HepG2 (cell line): ENCODE measurements around the gene TRIM28. TPM values are rescaled to one million over a fixed set of nuclear protein-coding genes. Genes with fewer than 3 reads are reported as not detected.
A peak's percentile ranks its signal among the peaks of the same experiment; 100 is the strongest.

ENCODE experiments used
- ARNTL ChIP-seq: sonication (generic); formaldehyde crosslinking; IDR thresholded peaks from 2 replicates; pipeline ENCODE4 v1.4.0; 2020; ENCODE audit warnings: mild to moderate bottlenecking, missing genetic modification reagents
- HNF1A ChIP-seq, 2 experiments: sonication (generic) in 1 of 2; formaldehyde crosslinking in 1 of 2; IDR thresholded peaks; 2 replicates each; pipeline versions ENCODE4 v1.4.0 to v1.6.1; 2016 to 2020; ENCODE audit warnings: borderline replicate concordance in 1 of 2, low read depth in 1 of 2, mild to moderate bottlenecking in 1 of 2, missing genetic modification reagents in 1 of 2
- RERE ChIP-seq: IDR thresholded peaks from 2 replicates; pipeline ENCODE4 v1.6.1; 2016; ENCODE audit warnings: low read depth, missing genetic modification reagents, missing compliant biosample characterization
- SIX1 ChIP-seq: sonication (generic); formaldehyde crosslinking; IDR thresholded peaks from 2 replicates; pipeline ENCODE4 v1.4.0; 2020; ENCODE audit warnings: missing genetic modification reagents, borderline replicate concordance
- SNAPC4 ChIP-seq: sonication (generic); formaldehyde crosslinking; IDR thresholded peaks from 2 replicates; pipeline ENCODE4 v1.4.0; 2020; ENCODE audit warnings: mild to moderate bottlenecking, missing genetic modification reagents
- ZBTB46 ChIP-seq: sonication (generic); formaldehyde crosslinking; IDR thresholded peaks from 2 replicates; pipeline ENCODE4 v1.4.0; 2020; ENCODE audit warnings: mild to moderate bottlenecking, missing genetic modification reagents, borderline replicate concordance
- ZNF503 ChIP-seq: sonication (generic); formaldehyde crosslinking; IDR thresholded peaks from 2 replicates; pipeline ENCODE4 v1.4.0; 2020; ENCODE audit warnings: missing genetic modification reagents
- polyA plus RNA-seq, 8 experiments: library from polyadenylated mRNA; depleted of rRNA in 3 of 8; stranded (reverse) in 7 of 8; unstranded in 1 of 8; fragments of >200 nt; fragmentation: Illumina TruSeq in 4 of 8; extraction: Trizol in 4 of 8; gene quantifications; 2 replicates each; pipeline versions ENCODE4 v1.2.1 to v1.2.3, GENCODE V29; 2011 to 2016; ENCODE audit warnings: low read depth in 4 of 8, missing spikeins in 1 of 8, mixed read lengths in 1 of 8; ENCODE audit not compliant: insufficient read depth in 1 of 8
- total RNA-seq, 5 experiments: library from RNA; depleted of rRNA; stranded (reverse); fragments of >200 nt; fragmentation: Illumina TruSeq; extraction: Trizol; gene quantifications; 2 replicates each; pipeline ENCODE4 v1.2.3, GENCODE V29; 2016; ENCODE audit warnings: low read depth in 1 of 5

The TRIM28 gene
- total and polyA plus RNA-seq, 2 of the 13 experiments (the other 11 are each of a cell fraction or from before 2014, with no cell fraction given), result 361 to 439 TPM

- TF ChIP-seq ZBTB46 (CRISPR knock-in tag), result no peak
- TF ChIP-seq RERE, result no peak
- 0 out of 2 replicates have a peak, but pooled peaks have one; percentile 46 for TF ChIP-seq ARNTL (CRISPR knock-in tag)
- no peak for TF ChIP-seq SIX1 (CRISPR knock-in tag)
- TF ChIP-seq ZNF503, result no peak; the same call in 1 of the 2 replicates
- no peak for TF ChIP-seq HNF1A (IDR thresholded peaks at IDR 0.05; ENCODE audit: low read depth)
- TF ChIP-seq HNF1A (CRISPR knock-in tag; IDR thresholded peaks at IDR 0.05; ENCODE audit: borderline replicate concordance), result no peak
- peak; percentile 70; the same call in 1 of the 2 replicates for TF ChIP-seq SNAPC4
Observed at GRCh38 chr19:58575183-58576041, 31.5 kb downstream of the TRIM28 start (continued).
